GM12878 (cell line): ENCODE data around the gene USP5. TPM values are rescaled to one million over a fixed set of nuclear protein-coding genes. Genes with fewer than 3 reads are reported as not detected.

Experiments used
- ATAC-seq: fragments of 200-7000 bp; cut with Tn5 transposase; 3 replicates; pipeline ENCODE4 v1.9.1; 2020; ENCODE audit warnings: mild to moderate bottlenecking, moderate library complexity
- BruUV-seq: library from RNA; stranded (reverse); fragments of 400-500 nt; replicated peaks from 2 replicates; lab custom pipeline; 2021; lab: Mats Ljungman, UMichigan
- CTCF ChIA-PET: fragments of 300-600 bp; sonication (Branson Sonifier 250); formaldehyde crosslinking; extraction: SDS; loops from one replicate; lab custom pipeline; 2021; ENCODE audit warnings: inconsistent platforms; lab: Yijun Ruan, JAX
- POLR2A ChIA-PET: fragments of 350-600 bp; formaldehyde crosslinking; extraction: SDS; loops from one replicate; lab custom pipeline; 2021; ENCODE audit warnings: inconsistent platforms; lab: Charles Lee
- RAD21 ChIA-PET: fragments of 300-600 bp; sonication (Branson Sonifier 250); formaldehyde crosslinking; loops from one replicate; lab custom pipeline; 2023; ENCODE audit warnings: antibody characterized with exemption; ENCODE audit not compliant: unreplicated experiment; lab: Charles Lee
- SMC1A ChIA-PET: fragments of 300-600 bp; sonication (Branson Sonifier 250); formaldehyde crosslinking; loops from one replicate; lab custom pipeline; 2023; ENCODE audit not compliant: unreplicated experiment, uncharacterized antibody; lab: Charles Lee
- DNase-seq: peaks from one replicate; pipeline ENCODE4 v3.0.0-alpha.2; 2011; ENCODE audit warnings: low read depth, low spot score
- FAIRE-seq: peaks from 3 replicates; lab custom pipeline; 2011; peaks lifted over from hg19 to GRCh38; lab: Jason Lieb, UNC
- H2AFZ ChIP-seq: 2 replicates; pipeline ENCODE4 v1.6.0; 2011; ENCODE audit warnings: low read depth, low read length, control low read depth; ENCODE audit not compliant: control insufficient read depth
- H3K27ac ChIP-seq: 2 replicates; pipeline ENCODE4 v1.5.1; 2011; ENCODE audit warnings: control low read depth; ENCODE audit not compliant: control insufficient read depth, insufficient read depth
- H3K27me3 ChIP-seq, 2 experiments: replicated peaks in 1 of 2; 2 replicates each; pipeline versions ENCODE4 v1.6.0 to v1.6.1; 2011; ENCODE audit warnings: low read length in 1 of 2; ENCODE audit not compliant: control insufficient read depth in 2 of 2, insufficient read depth in 2 of 2
- H3K36me3 ChIP-seq, 2 experiments: 2 replicates each; pipeline ENCODE4 v1.5.1; 2011; ENCODE audit warnings: low read length in 1 of 2; ENCODE audit not compliant: control insufficient read depth in 2 of 2, insufficient read depth in 2 of 2
- H3K4me1 ChIP-seq: 2 replicates; pipeline ENCODE4 v1.6.1; 2011; ENCODE audit warnings: mild to moderate bottlenecking, low read length, moderate library complexity, mixed read lengths; ENCODE audit not compliant: control insufficient read depth, insufficient read depth
- H3K4me2 ChIP-seq: 2 replicates; pipeline ENCODE4 v1.6.0; 2011; ENCODE audit warnings: control low read depth; ENCODE audit not compliant: control insufficient read depth, insufficient read depth
- H3K4me3 ChIP-seq: fragments of 200-600 bp; sonication (generic); 2 replicates; pipeline ENCODE4 v1.5.1; 2016
- H3K79me2 ChIP-seq: 2 replicates; pipeline ENCODE4 v1.6.0; 2011; ENCODE audit warnings: low read length; ENCODE audit not compliant: control insufficient read depth, insufficient read depth
- H3K9ac ChIP-seq: 2 replicates; pipeline ENCODE4 v1.8.0; 2011; ENCODE audit warnings: low read length, control low read depth, mixed read lengths; ENCODE audit not compliant: control insufficient read depth, insufficient read depth
- H3K9me3 ChIP-seq: replicated peaks from 3 replicates; pipeline ENCODE4 v1.5.1; 2011; ENCODE audit warnings: mild to moderate bottlenecking, low read length; ENCODE audit not compliant: control insufficient read depth, insufficient read depth
- H4K20me1 ChIP-seq: 2 replicates; pipeline ENCODE4 v1.6.0; 2011; ENCODE audit not compliant: control insufficient read depth, insufficient read depth
- CHD4 ChIP-seq: fragments of 200-600 bp; sonication (generic); IDR thresholded peaks from 2 replicates; pipeline ENCODE4 v1.6.1; 2016; ENCODE audit warnings: mild to moderate bottlenecking
- CTCF ChIP-seq, 3 experiments: IDR thresholded peaks in 2 of 3; conservative IDR thresholded peaks in 1 of 3; 2 replicates each; pipeline ENCODE4 v1.5.1; 2011; ENCODE audit warnings: low read depth in 3 of 3, low read length in 3 of 3, mild to moderate bottlenecking in 3 of 3, control low read depth in 2 of 3, moderate library complexity in 2 of 3, inconsistent platforms in 1 of 3, mixed read lengths in 1 of 3; ENCODE audit not compliant: control insufficient read depth in 2 of 3, insufficient read depth in 1 of 3; ENCODE audit errors: extremely low read depth in 1 of 3
- ELK1 ChIP-seq: IDR thresholded peaks from 2 replicates; pipeline ENCODE4 v1.6.1; 2012; ENCODE audit warnings: low read depth, low read length, improper control_type of control experiment
- ESRRA ChIP-seq: IDR thresholded peaks from 2 replicates; pipeline ENCODE4 v1.6.1; 2012; ENCODE audit warnings: mild to moderate bottlenecking, low read length, improper control_type of control experiment
- FOXK2 ChIP-seq: fragments of 450-650 bp; IDR thresholded peaks from 2 replicates; pipeline ENCODE4 v1.6.1; 2017; ENCODE audit warnings: mild to moderate bottlenecking, moderate library complexity
- GABPA ChIP-seq: IDR thresholded peaks from 2 replicates; pipeline ENCODE4 v1.6.1; 2014; ENCODE audit warnings: antibody characterized with exemption, low read depth, mild to moderate bottlenecking, inconsistent platforms
- HSF1 ChIP-seq: fragments of 150-350 bp; IDR thresholded peaks from 2 replicates; pipeline ENCODE4 v1.6.1; 2014; ENCODE audit warnings: mild to moderate bottlenecking, low read depth, low read length
- KDM1A ChIP-seq: fragments of 200-600 bp; sonication (generic); IDR thresholded peaks from 2 replicates; pipeline ENCODE4 v1.6.1; 2016; ENCODE audit warnings: borderline replicate concordance
- MEF2B ChIP-seq: fragments of 450-650 bp; IDR thresholded peaks from 2 replicates; pipeline ENCODE4 v1.6.1; 2018; ENCODE audit warnings: mild to moderate bottlenecking, moderate library complexity; ENCODE audit not compliant: partially characterized antibody, poor library complexity, severe bottlenecking
- NFYB ChIP-seq: IDR thresholded peaks from 2 replicates; pipeline ENCODE4 v1.6.1; 2011; ENCODE audit warnings: low read depth, mild to moderate bottlenecking, low read length, improper control_type of control experiment, moderate library complexity; ENCODE audit not compliant: insufficient read depth
- PBX3 ChIP-seq: IDR thresholded peaks from 2 replicates; pipeline ENCODE4 v1.6.1; 2011; ENCODE audit warnings: mild to moderate bottlenecking, low read depth, low read length, moderate library complexity; ENCODE audit not compliant: insufficient replicate concordance
- SRF ChIP-seq, 2 experiments: IDR thresholded peaks; 2 replicates each; pipeline ENCODE4 v1.6.1; 2011; ENCODE audit warnings: low read depth in 2 of 2, low read length in 2 of 2, mild to moderate bottlenecking in 1 of 2, moderate library complexity in 1 of 2
- ZNF24 ChIP-seq: fragments of 450-650 bp; IDR thresholded peaks from 2 replicates; pipeline ENCODE4 v1.6.1; 2017; ENCODE audit warnings: antibody characterized with exemption, mild to moderate bottlenecking
- WGBS: methylation state at CpG from one replicate; pipeline ENCODE4 v1.1.6; 2016; ENCODE audit warnings: low lambda C conversion rate; ENCODE audit not compliant: insufficient replicate concordance, insufficient coverage; ENCODE audit errors: missing lambda C conversion rate; 5-methylcytosine and 5-hydroxymethylcytosine counted together
- in situ Hi-C: fragments of 300-500 bp; cut with MboI; formaldehyde crosslinking; loops from 9 replicates; pipeline ENCODE4 v1.14.3; 2018; ENCODE audit warnings: mixed read lengths
- intact Hi-C: fragments of 100-400 bp; cut with micrococcal nuclease; formaldehyde crosslinking; loops from one replicate; pipeline ENCODE4 v1.14.2; 2022; ENCODE audit not compliant: unreplicated experiment
- polyA plus RNA-seq, 11 experiments: library from polyadenylated mRNA; depleted of rRNA in 4 of 11; unstranded in 6 of 11; stranded (reverse) in 5 of 11; fragments of >200 nt; fragmentation: Nextera tagmentation in 4 of 11; fragmentation: Illumina TruSeq in 1 of 11; extraction: Ambion mirVana in 4 of 11; extraction: Trizol in 1 of 11; gene quantifications; 1 replicate in 1 of 11; 2 replicates in 10 of 11; pipeline versions ENCODE4 v1.2.1 to v1.2.3, GENCODE V29; 2011 to 2016; ENCODE audit warnings: inconsistent platforms in 2 of 11, missing spikeins in 2 of 11, low read depth in 1 of 11
- total RNA-seq, 4 experiments: library from RNA; depleted of rRNA in 3 of 4; stranded (reverse); fragments of >200 nt in 3 of 4; fragmentation: Illumina TruSeq in 1 of 4; extraction: Trizol in 1 of 4; gene quantifications; 2 replicates each; pipeline versions ENCODE4 v1.2.1 to v1.2.3, GENCODE V29; 2013 to 2021

The USP5 gene
- total and polyA plus RNA-seq, 10 of the 15 experiments (the other 5 are each of a cell fraction or from before 2014, with no cell fraction given): 2.5 to 124 (median 74.6) TPM

GRCh38 chr12:6860942-6861341, 9.0 kb downstream of the USP5 start:
- BruUV-seq: no TSS peak
- ChIA-PET RAD21 (no interaction called here), POLR2A (interaction anchor here (0.9 to 1.7 kb wide), 3 partner anchors 9 to 12 kb away, joined by 3 read pairs; partner anchors contain the start of genes CDCA3, SPSB2 and USP5), SMC1A (interaction anchor here (1.4 kb wide), 1 partner anchor 22 kb away, joined by 3 read pairs; no protein-coding TSS in a partner anchor), CTCF (no interaction called here)
- H3K27ac ChIP-seq: no peak overlapping the region
- no peaks in the 10 kb centered on the region for H3K4me1 ChIP-seq
- no peak overlapping the region for H3K4me2 ChIP-seq
- peaks cover 47 to 50% of the 10 kb centered on the region in 2 experiments for H3K36me3 ChIP-seq
- H4K20me1 ChIP-seq: no peaks in the 10 kb centered on the region
- DNase-seq: no peak
- WGBS: 95% methylated on average over 7 of the region's 7 CpGs
- H3K9me3 ChIP-seq: no peaks in the 10 kb centered on the region
- in situ Hi-C loops (no loop called here), intact Hi-C loops (no loop called here)
- no peaks in the 10 kb centered on the region for H3K27me3 ChIP-seq
- no peak for ATAC-seq
- H3K4me3 ChIP-seq: no peak overlapping the region
- no peaks in the 10 kb centered on the region for H3K79me2 ChIP-seq
- H2AFZ ChIP-seq: no peak overlapping the region
- H3K9ac ChIP-seq: no peak overlapping the region
- no peak for FAIRE-seq
- TF ChIP-seq FOXK2: no peak
- TF ChIP-seq CHD4: no peak
- no peak for TF ChIP-seq CTCF (IDR thresholded peaks at IDR 0.05 in 2 of 3, conservative IDR thresholded peaks at IDR 0.05 in 1 of 3; ENCODE audit: control insufficient read depth in 2 of 3, extremely low read depth in 1 of 3, insufficient read depth in 1 of 3, low read depth in 3 of 3, low read length in 3 of 3)
- no peak for TF ChIP-seq SRF (IDR thresholded peaks at IDR 0.05; ENCODE audit: low read depth in 2 of 2, low read length in 2 of 2)
- no peak for TF ChIP-seq MEF2B
- TF ChIP-seq GABPA: no peak
- no peak for TF ChIP-seq ZNF24
- no peak for TF ChIP-seq ESRRA
- no peak for TF ChIP-seq HSF1
- TF ChIP-seq NFYB: no peak
- no peak for TF ChIP-seq KDM1A
- TF ChIP-seq PBX3: no peak
- TF ChIP-seq ELK1: no peak
